Activated B cell treated with CpG ODN at 0.5 μM for 24 hours (primary cell): ENCODE measurements around the gene CHN2. TPM values are rescaled to one million over a fixed set of nuclear protein-coding genes. Genes with fewer than 3 reads are reported as not detected.
"Not testable (repeated sequence)": the region's sequence is repeated elsewhere in the genome, so short reads cannot be mapped to it uniquely, and the experiment has no call there.

Experiments used
- ATAC-seq: fragments of 200-7000 bp; cut with Tn5 transposase; one replicate; pipeline ENCODE4 v1.10.0; 2021; ENCODE audit warnings: low read depth, mild to moderate bottlenecking, moderate library complexity
- CTCF ChIA-PET: fragments of 350-600 bp; sonication (Branson Sonifier 250); formaldehyde crosslinking; loops from one replicate; lab custom pipeline; 2021; ENCODE audit warnings: antibody characterized with exemption; lab: Charles Lee
- POLR2A ChIA-PET: fragments of 350-600 bp; sonication (Branson Sonifier 250); formaldehyde crosslinking; loops from one replicate; lab custom pipeline; 2021; ENCODE audit warnings: antibody characterized with exemption; lab: Charles Lee
- DNase-seq: peaks from one replicate; pipeline ENCODE4 v3.0.0; 2022
- H3K27ac Mint-ChIP-seq: one replicate; pipeline ENCODE4 v1.8.0; 2020; ENCODE audit warnings: mixed read lengths
- H3K27me3 Mint-ChIP-seq: one replicate; pipeline ENCODE4 v1.8.0; 2021; ENCODE audit warnings: mixed read lengths
- H3K36me3 Mint-ChIP-seq: one replicate; pipeline ENCODE4 v1.8.0; 2021; ENCODE audit warnings: low read depth, mixed read lengths
- H3K4me1 Mint-ChIP-seq: one replicate; pipeline ENCODE4 v1.8.0; 2021; ENCODE audit warnings: mixed read lengths
- H3K4me3 Mint-ChIP-seq: one replicate; pipeline ENCODE4 v1.8.0; 2020; ENCODE audit warnings: mild to moderate bottlenecking, mixed read lengths
- H3K9me3 Mint-ChIP-seq: one replicate; pipeline ENCODE4 v1.8.0; 2020; ENCODE audit warnings: mixed read lengths
- CTCF ChIP-seq: fragments of 200-600 bp; IDR thresholded peaks from one replicate; pipeline ENCODE4 v1.8.0; 2022; ENCODE audit warnings: antibody characterized with exemption, mild to moderate bottlenecking
- intact Hi-C: fragments of 100-400 bp; cut with micrococcal nuclease; formaldehyde crosslinking; loops from one replicate; pipeline ENCODE4 v1.15.1; 2024
- total RNA-seq: library from RNA; stranded (reverse); gene quantifications from 2 replicates; pipeline ENCODE4 v1.2.3, GENCODE V29; 2022

The CHN2 gene
- total RNA-seq, 1 donor from 2014 or later: 1.8 TPM

GRCh38 chr7:29511851-29512250, 317.3 kb downstream of the CHN2 start:
- peaks cover 6% of the 10 kb centered on the region for H3K4me1 Mint-ChIP-seq
- no peaks in the 10 kb centered on the region for H3K36me3 Mint-ChIP-seq
- H3K27me3 Mint-ChIP-seq: peaks cover 4% of the 10 kb centered on the region
- H3K4me3 Mint-ChIP-seq: no peak overlapping the region
- no peaks in the 10 kb centered on the region for H3K9me3 Mint-ChIP-seq
- H3K27ac Mint-ChIP-seq: no peak overlapping the region
- ATAC-seq: no peak
- POLR2A ChIA-PET: no interaction called here
- DNase-seq: no peak
- no peak for TF ChIP-seq CTCF
- intact Hi-C loops: no loop called here
- CTCF ChIA-PET: no interaction called here

- peaks cover 3% of the 10 kb centered on the region for H3K4me1 Mint-ChIP-seq
- no peak overlapping the region for H3K4me3 Mint-ChIP-seq
- peaks cover 5% of the 10 kb centered on the region for H3K27me3 Mint-ChIP-seq
- H3K36me3 Mint-ChIP-seq: no peaks in the 10 kb centered on the region
- no peak for TF ChIP-seq CTCF
- intact Hi-C loops: no loop called here
- peaks cover 4% of the 10 kb centered on the region for H3K9me3 Mint-ChIP-seq
- no peak overlapping the region for H3K27ac Mint-ChIP-seq
- ATAC-seq: no peak
- POLR2A ChIA-PET: no interaction called here
- CTCF ChIA-PET: no interaction called here
- DNase-seq: no peak
Observed at GRCh38 chr7:29516491-29516890, 321.9 kb downstream of the CHN2 start.

- POLR2A ChIA-PET: no interaction called here
- TF ChIP-seq CTCF: no peak
- H3K27ac Mint-ChIP-seq: no peak overlapping the region
- ATAC-seq: no peak
- intact Hi-C loops: no loop called here
- no peaks in the 10 kb centered on the region for H3K4me1 Mint-ChIP-seq
- H3K9me3 Mint-ChIP-seq: peaks cover 10% of the 10 kb centered on the region
- DNase-seq: no peak
- CTCF ChIA-PET: no interaction called here
- no peak overlapping the region for H3K4me3 Mint-ChIP-seq
- H3K36me3 Mint-ChIP-seq: no peaks in the 10 kb centered on the region
- H3K27me3 Mint-ChIP-seq: peaks cover 12% of the 10 kb centered on the region
Observed at GRCh38 chr7:29518616-29519015, 324.0 kb downstream of the CHN2 start.

- DNase-seq (no peak), ATAC-seq (no peak)
- intact Hi-C loops: no loop called here
- POLR2A ChIA-PET: no interaction called here
- Mint-ChIP-seq H3K27me3 (peaks cover 20% of the 10 kb centered on the region), H3K4me3 (no peak overlapping the region), H3K36me3 (no peaks in the 10 kb centered on the region), H3K27ac (no peak overlapping the region), H3K4me1 (no peaks in the 10 kb centered on the region), H3K9me3 (peaks cover 10% of the 10 kb centered on the region)
- CTCF ChIA-PET: no interaction called here
- TF ChIP-seq CTCF: no peak
Observed at GRCh38 chr7:29523728-29524127, 329.2 kb downstream of the CHN2 start.

GRCh38 chr7:29527505-29528108, 333.0 kb downstream of the CHN2 start:
- H3K36me3 Mint-ChIP-seq: no peaks in the 10 kb centered on the region
- POLR2A ChIA-PET: no interaction called here

GRCh38 chr7:29528526-29528925, 334.0 kb downstream of the CHN2 start:
- ATAC-seq, intact Hi-C loops, H3K27ac Mint-ChIP-seq, DNase-seq, POLR2A ChIA-PET, CTCF ChIA-PET, H3K36me3 Mint-ChIP-seq, H3K4me3 Mint-ChIP-seq, H3K4me1 Mint-ChIP-seq, H3K9me3 Mint-ChIP-seq: not testable (repeated sequence)
- peaks cover 19% of the 10 kb centered on the region for H3K27me3 Mint-ChIP-seq

More at GRCh38 chr7:29527505-29528108, 333.0 kb downstream of the CHN2 start:
- intact Hi-C loops: no loop called here
- Mint-ChIP-seq H3K4me3 (no peak overlapping the region), H3K4me1 (no peaks in the 10 kb centered on the region), H3K27ac (no peak overlapping the region), H3K9me3 (peaks cover 3% of the 10 kb centered on the region), H3K27me3 (peaks cover 24% of the 10 kb centered on the region)
- no peak for TF ChIP-seq CTCF
- CTCF ChIA-PET: no interaction called here
- no peak for DNase-seq
- no peak for ATAC-seq
